OCI-LY1 (cell line): ENCODE results near the gene CENPL.

ENCODE experiments used
- H2AFZ ChIP-seq: fragments of 200-600 bp; sonication (generic), shearing (Covaris generic); 2 replicates; pipeline ENCODE4 v1.6.0; 2014; ENCODE audit warnings: antibody characterized with exemption, mild to moderate bottlenecking, low read length
- H3F3A ChIP-seq: fragments of 200-600 bp; sonication (generic), shearing (Covaris generic); 2 replicates; pipeline ENCODE4 v1.6.0; 2014; ENCODE audit warnings: mild to moderate bottlenecking, antibody characterized with exemption, low read length, moderate library complexity; ENCODE audit not compliant: insufficient read depth
- H3K27ac ChIP-seq: fragments of 200-600 bp; sonication (generic); 2 replicates; pipeline ENCODE4 v1.5.1; 2014; ENCODE audit warnings: low read length, mixed run types, mild to moderate bottlenecking, low read depth; ENCODE audit not compliant: poor library complexity, severe bottlenecking
- H3K27me3 ChIP-seq: fragments of 200-600 bp; sonication (generic); 2 replicates; pipeline ENCODE4 v1.6.0; 2014; ENCODE audit warnings: antibody characterized with exemption, mild to moderate bottlenecking, low read length, moderate library complexity; ENCODE audit not compliant: insufficient read depth
- H3K36me3 ChIP-seq: fragments of 200-600 bp; sonication (generic); 2 replicates; pipeline ENCODE4 v1.6.1; 2014; ENCODE audit warnings: mild to moderate bottlenecking, antibody characterized with exemption, low read length, moderate library complexity, mixed read lengths; ENCODE audit not compliant: insufficient read depth
- H3K4me1 ChIP-seq: fragments of 200-600 bp; sonication (generic); 2 replicates; pipeline ENCODE4 v1.5.1; 2014; ENCODE audit warnings: mild to moderate bottlenecking, low read length, moderate library complexity; ENCODE audit not compliant: insufficient read depth, severe bottlenecking
- H3K4me2 ChIP-seq: fragments of 200-600 bp; sonication (generic), shearing (Covaris generic); 2 replicates; pipeline ENCODE4 v1.6.1; 2014; ENCODE audit warnings: low read length
- H3K4me3 ChIP-seq: fragments of 200-600 bp; sonication (generic); 2 replicates; pipeline ENCODE4 v1.5.1; 2014; ENCODE audit warnings: low read length, low read depth, mild to moderate bottlenecking, mixed read lengths; ENCODE audit not compliant: poor library complexity, severe bottlenecking
- H3K79me2 ChIP-seq: fragments of 200-600 bp; shearing (Covaris generic); 2 replicates; pipeline ENCODE4 v1.6.1; 2016; ENCODE audit warnings: mixed run types, low read length, mixed read lengths; ENCODE audit not compliant: insufficient read depth
- H3K9ac ChIP-seq: fragments of 200-600 bp; sonication (generic), shearing (Covaris generic); 2 replicates; pipeline ENCODE4 v1.6.1; 2014; ENCODE audit warnings: mild to moderate bottlenecking, low read length, mixed read lengths
- H3K9me2 ChIP-seq: fragments of 200-600 bp; sonication (generic), shearing (Covaris generic); 2 replicates; pipeline ENCODE4 v1.6.1; 2014; ENCODE audit warnings: low read depth, mild to moderate bottlenecking, low read length, mixed read lengths
- H3K9me3 ChIP-seq: fragments of 200-600 bp; shearing (Covaris generic); 2 replicates; pipeline ENCODE4 v1.6.1; 2014; ENCODE audit warnings: low read length, mixed read lengths
- H4K20me1 ChIP-seq: fragments of 200-600 bp; sonication (generic), shearing (Covaris generic); 2 replicates; pipeline ENCODE4 v1.6.0; 2016; ENCODE audit warnings: mild to moderate bottlenecking, low read length; ENCODE audit not compliant: insufficient read depth
- CTCF ChIP-seq: fragments of 200-600 bp; sonication (generic), shearing (Covaris generic); IDR thresholded peaks from 2 replicates; pipeline ENCODE4 v1.5.1; 2017; ENCODE audit warnings: mild to moderate bottlenecking, antibody characterized with exemption, low read length, moderate library complexity, mixed read lengths
- EZH2 ChIP-seq: fragments of 200-600 bp; sonication (generic), shearing (Covaris generic); IDR thresholded peaks from 2 replicates; pipeline ENCODE4 v1.8.0; 2017; ENCODE audit warnings: borderline replicate concordance, mixed run types, mild to moderate bottlenecking, antibody characterized with exemption, low read length, moderate library complexity, mixed read lengths

Gene CENPL

DNA sequence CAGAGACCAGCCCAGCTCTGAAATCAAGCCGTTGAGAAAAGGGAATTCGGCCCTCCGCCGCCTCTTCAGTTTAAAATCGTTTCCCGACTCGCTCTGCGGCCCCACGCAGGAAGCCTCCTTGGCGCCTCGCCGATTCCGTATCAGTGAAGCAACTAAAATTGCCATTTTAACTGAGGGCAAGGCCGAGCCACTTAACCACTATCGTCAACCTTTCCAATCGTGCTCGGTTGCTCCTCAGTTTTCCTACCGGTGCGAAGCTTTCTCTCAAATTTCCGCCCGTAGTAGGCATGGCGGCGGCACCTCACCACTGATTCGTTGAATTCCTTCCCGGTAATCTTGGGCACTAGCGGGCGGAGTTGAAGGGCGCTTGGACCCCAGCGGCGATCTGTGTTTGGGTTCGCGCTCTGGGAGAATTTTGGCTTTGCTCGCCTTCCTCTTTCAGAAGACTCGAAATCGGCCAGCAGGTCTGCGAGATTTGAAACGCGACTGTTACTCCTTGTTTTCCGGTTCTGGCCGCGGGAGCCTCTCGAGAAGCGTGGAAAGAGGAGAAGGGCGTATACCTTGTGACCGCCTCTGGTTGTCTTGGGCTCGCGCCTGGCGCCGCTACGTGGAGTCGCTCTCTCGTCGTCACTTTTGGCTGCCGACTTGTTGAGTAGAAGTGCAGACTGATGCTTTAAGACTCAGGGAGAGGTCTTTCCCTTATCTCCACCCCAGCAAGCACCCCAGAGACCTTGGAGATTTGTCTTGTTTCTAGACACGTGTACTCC lies at the start of gene CENPL, which contains the start of gene DARS2:
Gene CENPL, minus strand, starts transcription at position 569 of the 767 bp plus-strand sequence. CDS start 13,584 bp downstream, outside the sequence.
Gene DARS2, plus strand, starts transcription at position 359 of the 767 bp plus-strand sequence. CDS start 557 bp downstream, outside the sequence.
- H3K9me2 ChIP-seq = no peaks in the 10 kb centered on the region
- H3K4me3 ChIP-seq = peak within 1 kb of the TSS; percentile 94
- H3K79me2 ChIP-seq = peaks cover 44% of the 10 kb centered on the region
- TF ChIP-seq CTCF (no peak), EZH2 (no peak)
- peak within 1 kb of the TSS; percentile 87 for H3K27ac ChIP-seq
- no peaks in the 10 kb centered on the region for H3F3A ChIP-seq
- peaks cover 41% of the 10 kb centered on the region for H3K4me1 ChIP-seq
- H3K36me3 ChIP-seq = peaks cover 24% of the 10 kb centered on the region
- H3K4me2 ChIP-seq = peak within 1 kb of the TSS; percentile 84
- H3K27me3 ChIP-seq = no peaks in the 10 kb centered on the region
- no peaks in the 10 kb centered on the region for H3K9me3 ChIP-seq
- H2AFZ ChIP-seq = peak within 1 kb of the TSS; percentile 88; the same call in 1 of the 2 replicates
- no peaks in the 10 kb centered on the region for H4K20me1 ChIP-seq
- peak within 1 kb of the TSS; percentile 96 for H3K9ac ChIP-seq

DNA sequence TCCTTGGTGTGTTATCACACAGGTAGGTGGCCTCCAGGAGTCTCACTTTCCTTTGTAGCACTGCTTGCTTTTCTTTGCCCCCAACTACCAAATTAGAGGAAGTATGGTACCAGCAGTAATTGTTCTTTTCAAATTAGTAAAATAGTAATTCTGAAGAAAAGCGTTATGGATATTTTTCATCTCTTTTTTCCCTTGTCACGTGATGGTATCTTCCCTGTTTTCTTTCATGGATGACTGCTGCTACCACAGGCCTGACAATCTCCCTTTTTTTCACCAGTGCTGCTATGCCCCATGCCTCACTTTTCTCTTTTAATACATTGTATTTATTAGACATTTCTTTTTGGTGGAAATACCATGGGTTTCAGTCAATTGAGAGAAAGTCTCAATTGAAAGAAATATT lies 46.8 kb upstream of the CENPL start:
- Histone ChIP-seq H3K27me3 (no peaks in the 10 kb centered on the region), H3K4me1 (peaks cover 36% of the 10 kb centered on the region), H3K9ac (no peak overlapping the region), H3K36me3 (peaks cover 30% of the 10 kb centered on the region), H3K27ac (peak overlapping the region; percentile 85), H2AFZ (no peak overlapping the region), H3K79me2 (peaks cover 12% of the 10 kb centered on the region), H3K9me3 (no peaks in the 10 kb centered on the region), H3F3A (0 out of 2 replicates have a peak, but pooled peaks cover 7% of the 10 kb centered on the region), H3K4me2 (peak overlapping the region; percentile 97), H3K4me3 (peak overlapping the region; percentile 90), H4K20me1 (no peaks in the 10 kb centered on the region), H3K9me2 (no peaks in the 10 kb centered on the region)
- no peak for TF ChIP-seq EZH2
- no peak for TF ChIP-seq CTCF

GRCh38 chr1:173871091-173871490 lies 46.4 kb upstream of the CENPL start:
- Histone ChIP-seq H2AFZ (no peak overlapping the region), H3K36me3 (peaks cover 30% of the 10 kb centered on the region), H3K9me3 (no peaks in the 10 kb centered on the region), H3K9me2 (no peaks in the 10 kb centered on the region), H3K4me1 (peaks cover 40% of the 10 kb centered on the region), H3F3A (peaks cover 10% of the 10 kb centered on the region; the same call in 1 of the 2 replicates), H3K4me3 (peak overlapping the region; percentile 90), H3K27me3 (no peaks in the 10 kb centered on the region), H3K4me2 (peak overlapping the region; percentile 97), H3K9ac (no peak overlapping the region; the same call in 1 of the 2 replicates), H4K20me1 (no peaks in the 10 kb centered on the region), H3K79me2 (peaks cover 16% of the 10 kb centered on the region), H3K27ac (peak overlapping the region; percentile 85)
- TF ChIP-seq CTCF = no peak; the same call in 1 of the 2 replicates
- no peak for TF ChIP-seq EZH2
